HepG2 (cell line): ENCODE measurements around the gene TCOF1. TPM values are rescaled to one million over a fixed set of nuclear protein-coding genes. Genes with fewer than 3 reads are reported as not detected.

Experiments
- ATAC-seq: fragments of 200-7000 bp; cut with Tn5 transposase; 3 replicates; pipeline ENCODE4 v1.9.1; 2020; ENCODE audit warnings: mild to moderate bottlenecking, moderate library complexity
- BruUV-seq: library from RNA; stranded (reverse); fragments of 400-500 nt; replicated peaks from 2 replicates; lab custom pipeline; 2021; lab: Mats Ljungman, UMichigan
- CTCF ChIA-PET: fragments of 300-600 bp; formaldehyde crosslinking; extraction: SDS; loops from one replicate; lab custom pipeline; 2021; ENCODE audit warnings: low total read pairs, inconsistent platforms, low intra/inter-chr PET ratio; lab: Yijun Ruan, JAX
- POLR2A ChIA-PET: fragments of 350-600 bp; sonication (Branson Sonifier 250); formaldehyde crosslinking; loops from one replicate; lab custom pipeline; 2020; ENCODE audit warnings: antibody characterized with exemption, inconsistent platforms; lab: Yijun Ruan, JAX
- DNase-seq: peaks from one replicate; pipeline ENCODE4 v3.0.0-alpha.2; 2015; ENCODE audit warnings: low spot score
- FAIRE-seq: peaks from 3 replicates; lab custom pipeline; 2011; peaks lifted over from hg19 to GRCh38; lab: Jason Lieb, UNC
- H2AFZ ChIP-seq: one replicate; pipeline ENCODE4 v1.6.1; 2011; ENCODE audit warnings: low read length, inconsistent platforms
- H3K27ac ChIP-seq: fragments of 300-600 bp; 3 replicates; pipeline ENCODE4 v1.8.0; 2011; ENCODE audit warnings: mixed run types, mild to moderate bottlenecking, mixed read lengths, low read length, inconsistent platforms; ENCODE audit not compliant: insufficient read depth; ENCODE audit errors: extremely low read length
- H3K27me3 ChIP-seq, 2 experiments: fragments of 200-600 bp in 1 of 2; 2 replicates in 1 of 2; 3 replicates in 1 of 2; pipeline versions ENCODE4 v1.6.0 to v1.8.0; 2011; ENCODE audit warnings: low read length in 2 of 2, mild to moderate bottlenecking in 2 of 2, moderate library complexity in 2 of 2, inconsistent platforms in 1 of 2; ENCODE audit not compliant: insufficient read depth in 2 of 2, control insufficient read depth in 1 of 2
- H3K36me3 ChIP-seq, 2 experiments: fragments of 200-600 bp in 1 of 2; replicated peaks in 1 of 2; 2 replicates in 1 of 2; 3 replicates in 1 of 2; pipeline versions ENCODE4 v1.5.1 to v1.8.0; 2011; ENCODE audit warnings: low read length in 2 of 2, inconsistent platforms in 1 of 2; ENCODE audit not compliant: insufficient read depth in 2 of 2, control insufficient read depth in 1 of 2
- H3K4me1 ChIP-seq: 2 replicates; pipeline ENCODE4 v1.5.1; 2012; ENCODE audit warnings: low read length, inconsistent platforms; ENCODE audit not compliant: insufficient read depth
- H3K4me2 ChIP-seq: 2 replicates; pipeline ENCODE4 v1.6.0; 2011; ENCODE audit warnings: low read depth, low read length, inconsistent platforms
- H3K4me3 ChIP-seq, 3 experiments: fragments of 200-600 bp in 1 of 3; sonication (generic), shearing (Covaris generic) in 1 of 3; replicated peaks in 1 of 3; 2 replicates each; pipeline ENCODE4 v1.5.1; 2011 to 2016; ENCODE audit warnings: low read length in 3 of 3, inconsistent platforms in 2 of 3, low read depth in 2 of 3, mild to moderate bottlenecking in 2 of 3, control low read depth in 1 of 3, mixed read lengths in 1 of 3; ENCODE audit not compliant: insufficient read depth in 1 of 3
- H3K79me2 ChIP-seq: one replicate; pipeline ENCODE4 v1.6.1; 2011; ENCODE audit warnings: low read length, inconsistent platforms; ENCODE audit not compliant: insufficient read depth
- H3K9ac ChIP-seq: 2 replicates; pipeline ENCODE4 v1.6.0; 2011; ENCODE audit warnings: mild to moderate bottlenecking, low read depth, low read length, inconsistent platforms; ENCODE audit not compliant: insufficient read depth
- H3K9me3 ChIP-seq: 2 replicates; pipeline ENCODE4 v1.5.1; 2012; ENCODE audit warnings: mild to moderate bottlenecking, low read length
- H4K20me1 ChIP-seq: 2 replicates; pipeline ENCODE4 v1.6.0; 2011; ENCODE audit warnings: inconsistent platforms, mild to moderate bottlenecking, low read length, moderate library complexity; ENCODE audit not compliant: insufficient read depth
- ATAD3A ChIP-seq: sonication (generic); formaldehyde crosslinking; IDR thresholded peaks from 2 replicates; pipeline ENCODE4 v1.4.0; 2020; ENCODE audit warnings: missing genetic modification reagents
- BRD4 ChIP-seq: sonication (generic); formaldehyde crosslinking; IDR thresholded peaks from 2 replicates; pipeline ENCODE4 v1.4.0; 2020; ENCODE audit warnings: missing genetic modification reagents
- GRHL1 ChIP-seq: sonication (generic); formaldehyde crosslinking; conservative IDR thresholded peaks from 2 replicates; pipeline ENCODE4 v1.8.0; 2022; ENCODE audit warnings: missing genetic modification reagents
- RBFOX2 ChIP-seq: fragments of 200-400 bp; formaldehyde crosslinking; IDR thresholded peaks from 2 replicates; pipeline ENCODE4 v1.6.1; 2017; ENCODE audit warnings: low read depth, mild to moderate bottlenecking, low read length
- TAF1 ChIP-seq: sonication (generic); formaldehyde crosslinking; IDR thresholded peaks from 2 replicates; pipeline ENCODE4 v1.4.0; 2020; ENCODE audit warnings: missing genetic modification reagents
- ZBTB40 ChIP-seq, 2 experiments: fragments of 450-650 bp in 1 of 2; sonication (generic) in 1 of 2; formaldehyde crosslinking in 1 of 2; IDR thresholded peaks; 2 replicates each; pipeline versions ENCODE4 v1.6.1 to v1.8.0; 2016 to 2022; ENCODE audit warnings: antibody characterized with exemption in 1 of 2, mild to moderate bottlenecking in 1 of 2, missing genetic modification reagents in 1 of 2
- WGBS: methylation state at CpG from one replicate; pipeline ENCODE4 v1.1.6; 2017; ENCODE audit warnings: low lambda C conversion rate; 5-methylcytosine and 5-hydroxymethylcytosine counted together
- in situ Hi-C: cut with HindIII; loops from 2 replicates; pipeline ENCODE4 v1.10.0; 2017; ENCODE audit warnings: low pct_unique_long_range_greater_than_20kb; ENCODE audit not compliant: extremely low pct_ligation_motif_present
- intact Hi-C: fragments of 100-400 bp; cut with micrococcal nuclease; formaldehyde crosslinking; loops from one replicate; pipeline ENCODE4 v1.10.0; 2022; ENCODE audit not compliant: unreplicated experiment
- polyA plus RNA-seq, 8 experiments: library from polyadenylated mRNA; depleted of rRNA in 3 of 8; stranded (reverse) in 7 of 8; unstranded in 1 of 8; fragments of >200 nt; fragmentation: Illumina TruSeq in 4 of 8; extraction: Trizol in 4 of 8; gene quantifications; 2 replicates each; pipeline versions ENCODE4 v1.2.1 to v1.2.3, GENCODE V29; 2011 to 2016; ENCODE audit warnings: low read depth in 4 of 8, missing spikeins in 1 of 8, mixed read lengths in 1 of 8; ENCODE audit not compliant: insufficient read depth in 1 of 8
- total RNA-seq, 5 experiments: library from RNA; depleted of rRNA; stranded (reverse); fragments of >200 nt; fragmentation: Illumina TruSeq; extraction: Trizol; gene quantifications; 2 replicates each; pipeline ENCODE4 v1.2.3, GENCODE V29; 2016; ENCODE audit warnings: low read depth in 1 of 5

The TCOF1 gene
- total and polyA plus RNA-seq, 2 of the 13 experiments (the other 11 are each of a cell fraction or from before 2014, with no cell fraction given), result 10.1 to 41.6 TPM

- Histone ChIP-seq H3K9me3 (no peaks in the 10 kb centered on the region), H3K27ac (no peak overlapping the region), H3K4me2 (peak overlapping the region; percentile 89), H3K4me1 (peaks cover 33% of the 10 kb centered on the region), H2AFZ (no peak overlapping the region), H3K36me3 (peaks cover 19 to 45% of the 10 kb centered on the region in 2 experiments)
- BruUV-seq, result no TSS peak
- in situ Hi-C loops, result loop anchor here (10.0 kb wide), 1 partner anchor 152 kb away; no protein-coding TSS in a partner anchor
- 95% methylated on average over 6 of the region's 6 CpGs for WGBS
- POLR2A ChIA-PET, result no interaction called here
- no peak for TF ChIP-seq BRD4
- peak; percentile 50 for TF ChIP-seq RBFOX2
- TF ChIP-seq, all 625 proteins: peak for 1
- H3K27me3 ChIP-seq, result no peaks in the 10 kb centered on the region; a peak in 1 of 5 replicates
- CTCF ChIA-PET, result no interaction called here
- H3K4me3 ChIP-seq, result no peak overlapping the region; a peak in 1 of 6 replicates
- H3K9ac ChIP-seq, result peak overlapping the region; percentile 99; the same call in 1 of the 2 replicates
- intact Hi-C loops, result no loop called here
- ATAC-seq, result no peak
- peaks cover 56% of the 10 kb centered on the region for H4K20me1 ChIP-seq
- DNase-seq, result no peak
- no peak for FAIRE-seq
- peaks cover 35% of the 10 kb centered on the region for H3K79me2 ChIP-seq
These were observed 89.7 kb downstream of the TCOF1 start for GRCh38 chr5:150447188-150447587.

- CTCF ChIA-PET, result no interaction called here
- Histone ChIP-seq H3K27me3 (no peaks in the 10 kb centered on the region; a peak in 1 of 5 replicates), H2AFZ (no peak overlapping the region), H3K4me1 (peaks cover 33% of the 10 kb centered on the region), H3K4me3 (peak overlapping the region; percentile 86 to 93 (median 90)), H3K36me3 (peaks cover 19 to 44% of the 10 kb centered on the region in 2 experiments), H3K9ac (peak overlapping the region; percentile 99), H4K20me1 (peaks cover 55% of the 10 kb centered on the region), H3K79me2 (peaks cover 35% of the 10 kb centered on the region), H3K4me2 (peak overlapping the region; percentile 89), H3K27ac (peak overlapping the region; percentile 95), H3K9me3 (no peaks in the 10 kb centered on the region)
- ATAC-seq (no peak), FAIRE-seq (no peak), DNase-seq (no peak)
- POLR2A ChIA-PET, result no interaction called here
- in situ Hi-C loops, result loop anchor here (10.0 kb wide), 1 partner anchor 154 kb away; no protein-coding TSS in a partner anchor
- no TSS peak for BruUV-seq
- intact Hi-C loops, result no loop called here
- 16% methylated on average over 4 of the region's 4 CpGs for WGBS
- TF ChIP-seq RBFOX2 (0 out of 2 replicates have a peak, but pooled peaks have one; percentile 10), ATAD3A (no peak), GRHL1 (CRISPR knock-in tag) (no peak), ZBTB40 (IDR thresholded peaks at IDR 0.05) (no peak), ZBTB40 (CRISPR knock-in tag; IDR thresholded peaks at IDR 0.05) (no peak), TAF1 (CRISPR knock-in tag) (no peak)
These were observed 90.8 kb downstream of the TCOF1 start for GRCh38 chr5:150448334-150448733.
